Suppressor macrophage (primary cell): Measurements from ENCODE around the gene CD14.
"Not testable (repeated sequence)": the region's sequence is repeated elsewhere in the genome, so short reads cannot be mapped to it uniquely, and the experiment has no call there.

Source experiments
- DNase-seq, 4 experiments: peaks; one replicate each; pipeline ENCODE4 v3.0.0-alpha.2; 2020 to 2022
- total RNA-seq, 17 experiments: gene quantifications; one replicate each; lab custom pipeline; 2026; ENCODE audit warnings: mixed read lengths in 6 of 17, inconsistent platforms in 3 of 17; lab: John Stamatoyannopoulos, UW

The CD14 gene
- 87.5 to 745 (median 400) reads per million in 17 experiments for total RNA-seq

- DNase-seq, result peak; percentile 91 to 97 (median 92)
These were observed at the start of gene CD14 for GRCh38 chr5:140633021-140633471. CD14 (minus strand) TSS chr5:140633175; CDS start chr5:140633071, 104 bp downstream.

- DNase-seq, result no peak
These were observed 46.0 kb upstream of the CD14 start for GRCh38 chr5:140678993-140679392.

- no peak for DNase-seq
These were observed 45.0 kb upstream of the CD14 start for GRCh38 chr5:140677947-140678346.

- DNase-seq, result no peak
These were observed 41.7 kb upstream of the CD14 start for GRCh38 chr5:140674629-140675028.

DNA sequence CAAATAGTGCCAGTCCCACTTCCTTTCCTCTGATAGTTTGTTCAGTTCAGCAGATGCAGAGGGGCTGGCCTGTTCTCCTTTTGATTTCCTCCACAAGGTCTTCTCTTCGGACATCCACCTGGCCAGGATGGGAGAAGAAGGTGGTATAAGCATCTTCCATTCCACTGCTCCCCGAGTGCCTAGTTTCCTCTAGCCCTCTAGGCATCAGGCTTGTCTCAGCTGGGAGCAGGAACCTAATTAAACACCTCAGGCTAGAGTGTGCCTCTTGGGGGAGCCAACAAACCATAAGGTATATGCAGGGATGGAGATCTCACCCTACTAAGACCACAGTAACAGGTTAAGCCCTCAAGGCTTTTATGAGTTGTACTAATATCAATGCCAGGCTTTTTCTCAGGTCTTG, 41.2 kb upstream of the CD14 start:
- DNase-seq, result no peak

- DNase-seq, result no peak
These were observed 40.4 kb upstream of the CD14 start, which contains the start of gene DND1 for GRCh38 chr5:140673187-140673976. DND1 (minus strand) TSS chr5:140673576; CDS start chr5:140673542, 34 bp downstream.

GRCh38 chr5:140672455-140673186, 39.6 kb upstream of the CD14 start:
- DNase-seq, result peak; percentile 49 to 76 (median 63)

DNA sequence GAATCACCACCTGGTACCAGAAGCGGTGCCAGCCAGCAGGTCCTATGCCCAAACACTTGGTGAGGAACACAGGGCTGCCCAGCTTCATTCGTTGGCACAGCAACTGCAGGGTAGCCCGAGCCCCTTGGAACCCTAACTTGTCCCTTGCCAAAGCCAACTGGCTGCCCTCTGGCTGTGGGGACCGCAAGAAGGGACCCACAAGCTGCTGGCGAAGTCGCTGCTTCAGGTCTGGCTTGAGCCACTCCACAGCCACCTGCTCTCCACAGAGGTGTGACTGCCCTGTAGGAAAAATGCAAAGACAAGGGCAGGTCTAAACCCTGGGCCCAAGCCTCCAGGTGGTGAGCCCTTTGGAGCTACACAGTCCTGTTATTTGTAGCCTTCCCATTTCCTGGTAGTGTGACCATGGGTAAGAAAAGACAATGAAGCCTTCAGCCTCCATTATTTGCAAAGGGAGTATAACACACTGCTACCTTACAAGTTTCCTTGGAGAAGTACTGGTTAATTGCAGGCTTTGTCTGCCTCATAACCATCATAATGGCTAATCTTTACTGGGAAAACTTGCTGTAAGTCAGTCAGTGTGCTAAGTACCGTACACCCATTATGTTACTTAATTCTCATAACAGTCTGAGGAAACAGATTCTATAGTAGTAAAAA, 38.6 kb upstream of the CD14 start:
- DNase-seq, result no peak

DNA sequence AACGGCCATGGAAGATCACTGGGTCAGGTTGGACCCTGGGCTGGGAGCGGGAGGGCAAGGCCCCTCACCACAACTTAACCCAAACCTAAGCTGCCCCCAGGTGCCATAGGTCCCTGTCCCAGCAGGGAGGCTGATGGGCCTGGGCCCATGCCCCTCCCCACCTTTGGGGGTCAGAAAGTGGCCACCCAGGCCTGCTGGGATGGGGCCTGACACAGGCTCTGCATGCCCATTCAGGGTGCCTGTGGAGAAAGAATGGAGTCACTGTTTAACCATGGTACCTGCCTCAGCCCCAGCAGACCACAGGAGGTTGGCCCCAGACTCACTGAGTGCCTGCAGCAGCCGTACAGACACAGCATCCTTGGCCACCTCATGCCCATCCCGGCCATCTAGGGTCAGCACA, 38.1 kb upstream of the CD14 start:
- DNase-seq, result not testable (repeated sequence)

DNA sequence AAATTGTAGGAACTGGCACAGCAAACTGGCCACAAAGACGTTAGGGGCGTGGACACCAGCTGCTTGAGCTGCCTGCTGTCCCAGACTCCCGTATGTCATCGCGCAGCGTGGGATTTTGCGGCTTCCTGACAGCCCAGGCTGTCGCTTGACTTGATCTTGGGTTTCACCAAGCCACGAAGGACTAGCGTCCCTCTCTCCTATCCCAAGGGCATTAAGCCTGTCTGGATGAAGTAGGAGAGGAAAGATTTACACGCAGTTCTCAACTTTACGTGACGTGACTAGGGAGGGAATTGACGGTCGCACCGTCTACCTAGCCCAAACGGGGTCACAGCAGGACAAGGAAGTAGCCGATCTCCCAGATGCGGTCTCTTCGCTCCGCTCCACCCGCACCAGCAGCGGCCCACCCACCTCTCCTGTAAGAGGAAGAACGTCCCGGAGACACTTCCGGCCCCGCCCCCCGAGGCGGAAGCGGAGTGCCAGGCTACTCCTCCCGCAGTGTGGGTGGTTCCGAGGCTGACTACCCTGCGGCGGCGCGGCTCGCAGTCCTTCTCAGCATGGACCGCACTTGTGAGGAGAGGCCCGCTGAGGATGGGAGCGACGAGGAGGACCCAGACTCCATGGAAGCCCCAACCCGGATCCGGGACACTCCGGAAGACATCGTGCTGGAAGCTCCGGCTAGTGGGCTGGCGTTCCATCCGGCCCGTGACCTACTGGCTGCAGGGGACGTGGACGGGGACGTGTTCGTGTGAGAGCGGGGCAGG, 31.6 kb upstream of the CD14 start, which contains the start of gene WDR55:
WDR55 (plus strand) TSS at position 546 of the 761 bp plus-strand sequence; CDS start at position 555, 9 bp downstream.
- peak; percentile 96 to 99 (median 98) for DNase-seq

DNA sequence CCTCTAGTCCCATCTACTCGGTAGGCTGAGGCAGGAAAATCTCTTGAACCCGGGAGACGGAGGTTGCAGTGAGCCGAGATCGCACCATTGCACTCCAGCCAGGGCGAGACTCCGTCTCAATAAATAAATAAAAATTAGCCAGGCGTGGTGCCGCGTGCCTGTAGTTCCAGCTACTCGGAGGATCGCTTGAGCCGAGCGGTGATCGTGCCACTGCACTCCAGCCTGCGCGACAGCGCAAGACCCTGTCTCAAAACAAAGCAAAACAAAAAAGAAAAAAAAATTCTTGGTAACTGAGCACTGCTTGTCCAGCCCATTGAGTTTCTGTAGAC, 31.0 kb upstream of the CD14 start:
- DNase-seq, result no peak

DNA sequence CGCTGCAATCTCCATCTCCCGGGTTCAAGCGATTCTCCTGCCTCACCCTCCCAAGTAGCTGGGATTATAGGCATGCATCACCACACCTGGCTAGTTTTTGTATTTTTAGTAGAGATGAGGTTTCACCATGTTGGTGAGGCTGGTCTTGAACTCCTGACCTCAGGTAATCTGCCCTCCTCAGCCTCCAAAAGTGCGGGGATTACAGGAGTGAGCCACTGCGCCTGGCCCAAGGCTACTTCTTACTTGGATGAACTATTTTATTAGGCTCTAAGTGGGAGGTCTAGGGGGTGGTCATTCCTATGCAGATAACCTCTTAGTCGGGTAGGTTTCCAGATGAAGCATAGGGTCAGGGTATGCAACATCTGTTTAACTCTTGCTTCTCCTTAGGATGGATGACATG, 27.4 kb upstream of the CD14 start:
- not testable (repeated sequence) for DNase-seq

DNA sequence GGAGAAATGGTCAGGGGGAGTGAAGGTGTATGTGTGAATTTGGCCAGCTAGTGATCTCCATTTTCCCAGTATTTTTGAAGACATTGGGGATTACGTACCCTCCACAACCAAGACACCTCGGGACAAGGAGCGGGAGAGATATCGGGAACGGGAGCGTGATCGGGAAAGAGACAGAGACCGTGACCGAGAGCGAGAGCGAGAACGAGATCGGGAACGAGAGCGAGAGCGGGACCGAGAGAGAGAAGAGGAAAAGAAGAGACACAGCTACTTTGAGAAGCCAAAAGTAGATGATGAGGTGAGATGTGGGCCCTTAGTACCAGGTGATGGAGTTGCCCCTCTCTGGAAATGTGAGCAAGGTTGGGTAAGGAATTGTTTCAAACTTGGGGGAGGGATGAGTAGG, 25.9 kb upstream of the CD14 start:
- DNase-seq, result no peak

- no peak for DNase-seq
These were observed 14.1 kb upstream of the CD14 start for GRCh38 chr5:140647042-140647419.

DNA sequence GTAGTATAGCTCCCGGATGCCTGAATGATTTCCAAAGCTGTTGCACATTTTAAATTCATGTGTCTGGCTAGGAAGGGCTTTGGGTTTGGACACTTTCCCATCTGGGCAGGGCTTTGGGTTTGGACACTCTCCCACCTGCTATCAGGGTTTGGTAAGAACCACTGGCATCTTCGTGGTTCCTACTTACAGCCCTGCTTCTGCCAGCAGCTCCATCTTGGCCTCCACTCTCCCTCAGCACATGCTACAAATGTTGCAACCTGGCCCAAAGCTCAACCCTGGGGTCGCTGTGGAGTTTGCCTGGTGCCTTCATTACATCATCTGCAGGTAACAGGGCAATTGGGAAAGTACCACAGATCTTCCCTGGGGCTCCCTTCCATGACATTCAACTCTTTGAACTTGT, 9.7 kb upstream of the CD14 start:
- DNase-seq, result no peak

DNA sequence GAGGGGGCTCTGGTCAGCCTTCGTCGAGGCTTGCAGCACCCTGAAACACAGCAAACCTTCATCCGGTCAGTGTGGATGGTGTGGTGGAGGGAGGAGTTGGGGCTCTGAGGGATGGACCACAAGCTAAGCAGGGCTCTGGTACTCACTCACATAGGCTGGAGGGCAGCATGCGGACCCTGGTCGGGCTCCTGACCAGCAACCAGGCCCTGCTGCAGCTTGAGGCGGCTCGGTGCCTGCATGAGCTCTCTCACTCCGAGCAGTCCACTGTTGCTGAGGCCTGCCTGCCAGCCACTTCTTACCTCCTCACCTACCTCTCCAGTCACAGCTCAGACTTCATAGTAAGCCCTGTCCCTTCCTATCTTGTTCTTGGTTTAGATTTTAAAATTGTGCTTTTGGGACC, 8.7 kb upstream of the CD14 start:
- no peak for DNase-seq

GRCh38 chr5:140639148-140639981, 6.4 kb upstream of the CD14 start, which contains the start of gene TMCO6:
TMCO6 (plus strand) TSS chr5:140639451; CDS start chr5:140639528, 77 bp downstream.
- peak; percentile 99 to 100 (median 99) for DNase-seq

DNA sequence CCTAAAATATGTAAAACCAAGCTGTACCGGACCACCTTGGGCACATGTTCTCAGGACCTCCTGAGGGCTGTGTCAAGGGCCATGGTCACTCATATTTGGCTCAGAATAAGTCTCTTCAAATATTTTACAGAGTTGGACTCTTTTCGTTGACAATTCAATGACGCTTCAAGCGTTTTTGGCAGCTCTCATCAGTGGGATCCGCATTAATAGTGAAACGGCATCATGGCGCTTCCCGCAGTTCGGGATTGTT, 5.8 kb upstream of the CD14 start:
- DNase-seq, result not testable (repeated sequence)

GRCh38 chr5:140637371-140638100, 4.6 kb upstream of the CD14 start:
- DNase-seq, result peak; percentile 21 to 55 (median 52)

GRCh38 chr5:140635291-140636257, 2.6 kb upstream of the CD14 start:
- no peak for DNase-seq
